Astrocyte (in vitro differentiated cells and primary cell): ENCODE measurements around the gene ALPK3. TPM values are rescaled to one million over a fixed set of nuclear protein-coding genes. Genes with fewer than 3 reads are reported as not detected.

Experiments used
- DNase-seq: peaks from one replicate; pipeline ENCODE4 v3.0.0-alpha.2; 2010; ENCODE audit warnings: low read depth
- FAIRE-seq: peaks from 2 replicates; lab custom pipeline; 2011; peaks lifted over from hg19 to GRCh38; lab: Jason Lieb, UNC
- H2AFZ ChIP-seq: 2 replicates; pipeline ENCODE4 v1.6.0; 2012; ENCODE audit warnings: low read depth, low read length, inconsistent platforms
- H3K27ac ChIP-seq: 2 replicates; pipeline ENCODE4 v1.5.1; 2011; ENCODE audit warnings: low read depth, low read length, inconsistent platforms
- H3K27me3 ChIP-seq: 2 replicates; pipeline ENCODE4 v1.6.0; 2011; ENCODE audit warnings: low read length, inconsistent platforms; ENCODE audit not compliant: insufficient read depth
- H3K36me3 ChIP-seq: 2 replicates; pipeline ENCODE4 v1.5.1; 2011; ENCODE audit warnings: low read length, inconsistent platforms; ENCODE audit not compliant: insufficient read depth
- H3K4me1 ChIP-seq: 2 replicates; pipeline ENCODE4 v1.5.1; 2011; ENCODE audit warnings: low read length, inconsistent platforms; ENCODE audit not compliant: insufficient read depth
- H3K4me2 ChIP-seq: 2 replicates; pipeline ENCODE4 v1.6.0; 2012; ENCODE audit warnings: low read length, inconsistent platforms
- H3K4me3 ChIP-seq: 2 replicates; pipeline ENCODE4 v1.5.1; 2011; ENCODE audit warnings: low read depth, mild to moderate bottlenecking, low read length, inconsistent platforms; ENCODE audit not compliant: insufficient read depth
- H3K79me2 ChIP-seq: 2 replicates; pipeline ENCODE4 v1.6.0; 2012; ENCODE audit warnings: mild to moderate bottlenecking, low read length, inconsistent platforms; ENCODE audit not compliant: insufficient read depth
- H3K9ac ChIP-seq: 2 replicates; pipeline ENCODE4 v1.6.0; 2012; ENCODE audit warnings: mild to moderate bottlenecking, low read length, inconsistent platforms
- H3K9me3 ChIP-seq: 2 replicates; pipeline ENCODE4 v1.5.1; 2012; ENCODE audit warnings: low read depth, mild to moderate bottlenecking, low read length, inconsistent platforms; ENCODE audit not compliant: insufficient read depth
- H4K20me1 ChIP-seq: 2 replicates; pipeline ENCODE4 v1.6.0; 2012; ENCODE audit warnings: low read length, inconsistent platforms; ENCODE audit not compliant: insufficient read depth
- H3K27ac Mint-ChIP-seq: one replicate; pipeline ENCODE4 v1.8.0; 2021; ENCODE audit warnings: mild to moderate bottlenecking, mixed read lengths; ENCODE audit not compliant: unreplicated experiment
- H3K27me3 Mint-ChIP-seq: one replicate; pipeline ENCODE4 v1.8.0; 2021; ENCODE audit warnings: low read depth, mixed read lengths; ENCODE audit not compliant: unreplicated experiment
- H3K36me3 Mint-ChIP-seq: one replicate; pipeline ENCODE4 v1.8.0; 2021; ENCODE audit warnings: low read depth, mixed read lengths; ENCODE audit not compliant: unreplicated experiment
- H3K4me1 Mint-ChIP-seq: one replicate; pipeline ENCODE4 v1.8.0; 2021; ENCODE audit warnings: low read depth, mixed read lengths; ENCODE audit not compliant: unreplicated experiment
- H3K4me3 Mint-ChIP-seq: one replicate; pipeline ENCODE4 v1.8.0; 2021; ENCODE audit warnings: mild to moderate bottlenecking, moderate library complexity, mixed read lengths; ENCODE audit not compliant: unreplicated experiment
- H3K9me3 Mint-ChIP-seq: one replicate; pipeline ENCODE4 v1.8.0; 2021; ENCODE audit warnings: mild to moderate bottlenecking, mixed read lengths; ENCODE audit not compliant: unreplicated experiment
- EZH2 ChIP-seq: IDR thresholded peaks from 2 replicates; pipeline ENCODE4 v1.6.1; 2012; ENCODE audit warnings: mild to moderate bottlenecking, low read length, inconsistent platforms; ENCODE audit not compliant: insufficient read depth
- total RNA-seq: library from RNA; stranded (reverse); gene quantifications from 2 replicates; pipeline ENCODE4 v1.2.1, GENCODE V29; 2021
- TF ChIP-seq, protein P1 (sequence below): IDR thresholded peaks from 2 replicates; pipeline ENCODE4 v1.5.1; 2011; ENCODE audit warnings: low read depth, mild to moderate bottlenecking, inconsistent platforms, low read length, moderate library complexity; ENCODE audit not compliant: insufficient read depth

The ALPK3 gene
- total RNA-seq, 1 donor from 2014 or later, result 9.1 TPM

DNA sequence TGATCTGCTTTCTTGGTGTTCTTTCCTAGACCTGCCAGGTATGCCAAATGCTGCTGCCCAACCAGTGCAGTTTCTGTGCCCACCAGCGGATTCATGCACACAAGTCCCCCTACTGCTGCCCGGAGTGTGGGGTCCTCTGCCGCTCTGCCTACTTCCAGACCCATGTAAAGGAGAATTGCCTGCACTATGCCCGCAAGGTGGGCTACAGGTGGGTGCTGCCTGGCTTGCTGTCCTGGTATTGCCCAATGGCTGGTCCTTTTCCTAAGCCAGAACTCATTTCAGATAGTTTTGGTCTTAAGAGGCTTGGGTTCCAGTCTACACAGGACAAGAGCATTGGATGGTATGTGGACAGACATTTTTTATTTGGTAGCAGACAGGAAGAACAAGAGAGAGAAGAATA is 26.5 kb upstream of the ALPK3 start:
- no peak overlapping the region for H3K27ac Mint-ChIP-seq
- no peaks in the 10 kb centered on the region for H3K27me3 Mint-ChIP-seq

DNA sequence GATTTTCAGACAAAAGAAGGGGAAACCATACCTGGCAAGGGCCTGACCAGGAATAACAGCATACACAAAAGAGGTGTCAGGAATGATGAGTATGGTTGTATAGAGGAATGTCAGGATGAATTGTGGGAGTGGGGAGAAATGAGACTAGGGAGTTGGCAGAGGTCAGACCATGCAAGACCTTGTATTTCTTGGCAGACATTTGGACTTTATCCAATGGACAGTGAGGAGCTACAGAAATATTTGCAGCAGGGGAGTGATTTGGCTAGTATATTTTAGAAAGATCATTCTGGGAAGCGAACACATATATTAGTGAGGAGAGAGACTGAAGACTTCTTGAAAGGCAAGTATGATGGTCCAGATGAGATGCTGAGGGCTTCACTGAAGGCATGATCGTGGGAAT is 25.4 kb upstream of the ALPK3 start:
- Mint-ChIP-seq H3K4me3 (no peak overlapping the region), H3K9me3 (no peaks in the 10 kb centered on the region), H3K4me1 (peaks cover 11% of the 10 kb centered on the region), H3K36me3 (peaks cover 12% of the 10 kb centered on the region), H3K27me3 (no peaks in the 10 kb centered on the region), H3K27ac (peak overlapping the region; percentile 1)
- H4K20me1 ChIP-seq, result peaks cover 42% of the 10 kb centered on the region
- DNase-seq (peak; percentile 11), FAIRE-seq (no peak)
- H3K4me3 ChIP-seq, result no peak overlapping the region
- H3K36me3 ChIP-seq, result peaks cover 30% of the 10 kb centered on the region
- peaks cover 63% of the 10 kb centered on the region for H3K79me2 ChIP-seq
- no peak overlapping the region for H3K9ac ChIP-seq
- no peaks in the 10 kb centered on the region for H3K4me1 ChIP-seq
- no peaks in the 10 kb centered on the region for H3K27me3 ChIP-seq
- TF ChIP-seq EZH2, result no peak
- TF ChIP-seq, protein P1, sequence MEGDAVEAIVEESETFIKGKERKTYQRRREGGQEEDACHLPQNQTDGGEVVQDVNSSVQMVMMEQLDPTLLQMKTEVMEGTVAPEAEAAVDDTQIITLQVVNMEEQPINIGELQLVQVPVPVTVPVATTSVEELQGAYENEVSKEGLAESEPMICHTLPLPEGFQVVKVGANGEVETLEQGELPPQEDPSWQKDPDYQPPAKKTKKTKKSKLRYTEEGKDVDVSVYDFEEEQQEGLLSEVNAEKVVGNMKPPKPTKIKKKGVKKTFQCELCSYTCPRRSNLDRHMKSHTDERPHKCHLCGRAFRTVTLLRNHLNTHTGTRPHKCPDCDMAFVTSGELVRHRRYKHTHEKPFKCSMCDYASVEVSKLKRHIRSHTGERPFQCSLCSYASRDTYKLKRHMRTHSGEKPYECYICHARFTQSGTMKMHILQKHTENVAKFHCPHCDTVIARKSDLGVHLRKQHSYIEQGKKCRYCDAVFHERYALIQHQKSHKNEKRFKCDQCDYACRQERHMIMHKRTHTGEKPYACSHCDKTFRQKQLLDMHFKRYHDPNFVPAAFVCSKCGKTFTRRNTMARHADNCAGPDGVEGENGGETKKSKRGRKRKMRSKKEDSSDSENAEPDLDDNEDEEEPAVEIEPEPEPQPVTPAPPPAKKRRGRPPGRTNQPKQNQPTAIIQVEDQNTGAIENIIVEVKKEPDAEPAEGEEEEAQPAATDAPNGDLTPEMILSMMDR, result no peak
- H3K4me2 ChIP-seq, result no peak overlapping the region
- H3K27ac ChIP-seq, result no peak overlapping the region
- no peaks in the 10 kb centered on the region for H3K9me3 ChIP-seq
- H2AFZ ChIP-seq, result no peak overlapping the region

More for the DNA sequence above, 26.5 kb upstream of the ALPK3 start:
- DNase-seq (no peak), FAIRE-seq (no peak)
- H2AFZ ChIP-seq, result no peak overlapping the region
- no peaks in the 10 kb centered on the region for H3K9me3 ChIP-seq
- Mint-ChIP-seq H3K4me3 (no peak overlapping the region), H3K36me3 (peaks cover 14% of the 10 kb centered on the region), H3K4me1 (peaks cover 9% of the 10 kb centered on the region), H3K9me3 (no peaks in the 10 kb centered on the region)
- H3K36me3 ChIP-seq, result peaks cover 30% of the 10 kb centered on the region
- no peaks in the 10 kb centered on the region for H3K4me1 ChIP-seq
- no peak overlapping the region for H3K9ac ChIP-seq
- H3K79me2 ChIP-seq, result peaks cover 71% of the 10 kb centered on the region
- no peak overlapping the region for H3K4me2 ChIP-seq
- H3K27me3 ChIP-seq, result no peaks in the 10 kb centered on the region
- TF ChIP-seq, protein P1, result no peak
- H3K27ac ChIP-seq, result no peak overlapping the region
- no peak overlapping the region for H3K4me3 ChIP-seq
- peaks cover 52% of the 10 kb centered on the region for H4K20me1 ChIP-seq

DNA sequence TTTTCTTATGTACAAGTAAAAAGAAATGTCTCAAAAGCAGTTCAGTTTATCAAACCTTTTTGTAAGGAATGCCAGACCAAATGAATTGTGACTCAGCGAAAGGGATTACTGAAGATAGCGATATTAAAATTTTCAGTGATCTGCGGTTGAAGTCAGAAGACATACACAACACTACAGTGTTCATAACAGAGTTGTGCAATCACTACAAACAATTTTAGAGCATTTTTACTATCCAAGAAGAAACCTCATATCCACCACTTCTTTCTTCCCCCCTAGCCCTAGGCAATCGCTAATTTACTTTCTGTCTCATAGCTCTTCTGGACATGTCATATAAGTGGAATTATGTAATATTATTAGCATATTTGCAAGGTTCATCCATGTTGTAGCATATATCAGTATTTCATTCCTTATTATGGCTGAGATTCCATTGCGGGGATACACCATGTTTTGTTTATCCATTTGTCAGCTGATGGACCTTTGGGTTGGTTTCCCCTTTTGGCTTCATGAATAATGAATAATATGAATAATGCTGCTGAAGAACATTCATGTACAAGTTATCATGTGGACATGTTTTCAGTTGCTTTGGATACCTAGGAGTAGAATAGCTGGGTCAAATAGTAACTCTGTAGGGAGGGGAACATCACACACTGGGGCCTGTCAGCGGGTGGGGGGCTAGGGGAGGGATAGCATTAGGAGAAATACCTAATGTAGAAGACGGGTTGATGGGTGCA is 23.6 kb upstream of the ALPK3 start:
- Histone ChIP-seq H3K9ac (no peak overlapping the region), H3K36me3 (peaks cover 27% of the 10 kb centered on the region), H3K27me3 (no peaks in the 10 kb centered on the region), H3K27ac (no peak overlapping the region), H2AFZ (no peak overlapping the region), H4K20me1 (peaks cover 36% of the 10 kb centered on the region), H3K4me2 (no peak overlapping the region), H3K4me1 (peaks cover 12% of the 10 kb centered on the region), H3K79me2 (peaks cover 53% of the 10 kb centered on the region), H3K4me3 (no peak overlapping the region), H3K9me3 (no peaks in the 10 kb centered on the region)
- TF ChIP-seq EZH2, result no peak
- TF ChIP-seq, protein P1, result no peak
- FAIRE-seq (no peak), DNase-seq (no peak)
- Mint-ChIP-seq H3K4me1 (peaks cover 19% of the 10 kb centered on the region), H3K27me3 (no peaks in the 10 kb centered on the region), H3K27ac (no peak overlapping the region), H3K9me3 (no peaks in the 10 kb centered on the region), H3K4me3 (no peak overlapping the region), H3K36me3 (peaks cover 11% of the 10 kb centered on the region)
